NB4 (cell line): ENCODE data around the gene SLC34A3.

Source experiments
- DNase-seq: peaks from one replicate; pipeline ENCODE4 v3.0.0; 2010; ENCODE audit warnings: low read depth
- H3K4me3 ChIP-seq: one replicate; pipeline ENCODE4 v1.5.1; 2011; ENCODE audit warnings: mild to moderate bottlenecking, low read depth, low read length, moderate library complexity
- CTCF ChIP-seq: IDR thresholded peaks from one replicate; pipeline ENCODE4 v1.5.1; 2012; ENCODE audit warnings: low read depth, low read length
- MAX ChIP-seq: IDR thresholded peaks from 2 replicates; pipeline ENCODE4 v1.6.1; 2011; ENCODE audit warnings: low read depth, low read length
- MYC ChIP-seq: IDR thresholded peaks from 2 replicates; pipeline ENCODE4 v1.6.1; 2011; ENCODE audit warnings: low read depth, low read length
- POLR2A ChIP-seq: IDR thresholded peaks from 2 replicates; pipeline ENCODE4 v1.6.1; 2011; ENCODE audit warnings: mild to moderate bottlenecking; ENCODE audit not compliant: insufficient read length; ENCODE audit errors: extremely low read depth

Gene SLC34A3

GRCh38 chr9:137265496-137266161, 34.9 kb downstream of the SLC34A3 start:
- TF ChIP-seq MAX (no peak), MYC (no peak), CTCF (no peak), POLR2A (no peak)
- DNase-seq: no peak

GRCh38 chr9:137266162-137266527, 35.4 kb downstream of the SLC34A3 start:
- DNase-seq: no peak
- no peak overlapping the region for H3K4me3 ChIP-seq
- no peak for TF ChIP-seq POLR2A
- TF ChIP-seq CTCF: no peak
- TF ChIP-seq MYC: no peak
- no peak for TF ChIP-seq MAX

More at GRCh38 chr9:137265496-137266161, 34.9 kb downstream of the SLC34A3 start:
- H3K4me3 ChIP-seq: no peak overlapping the region

- no peak for DNase-seq
- H3K4me3 ChIP-seq: no peak overlapping the region
- TF ChIP-seq CTCF: no peak
- no peak for TF ChIP-seq MYC
- TF ChIP-seq POLR2A: no peak
- no peak for TF ChIP-seq MAX
These were observed 36.1 kb downstream of the SLC34A3 start for GRCh38 chr9:137266585-137267453.

GRCh38 chr9:137267933-137268355, 37.2 kb downstream of the SLC34A3 start:
- DNase-seq: peak; percentile 99
- H3K4me3 ChIP-seq: no peak overlapping the region
- no peak; the same call in 1 of the 2 replicates for TF ChIP-seq MYC
- TF ChIP-seq CTCF: no peak
- TF ChIP-seq MAX: no peak; the same call in 1 of the 2 replicates
- TF ChIP-seq POLR2A: no peak

- TF ChIP-seq MYC (no peak), CTCF (no peak), POLR2A (no peak), MAX (no peak)
- no peak overlapping the region for H3K4me3 ChIP-seq
- DNase-seq: peak; percentile 54
These were observed 38.0 kb downstream of the SLC34A3 start for GRCh38 chr9:137268538-137269201.
